HG03378 (cell line): ENCODE data around the gene SYT7.

Source experiments
- ATAC-seq: cut with Tn5 transposase; IDR thresholded peaks from one replicate; pipeline ENCODE4 v1.9.1; 2021; ENCODE audit warnings: mild to moderate bottlenecking, moderate library complexity; ENCODE audit not compliant: unreplicated experiment

SYT7 gene

DNA sequence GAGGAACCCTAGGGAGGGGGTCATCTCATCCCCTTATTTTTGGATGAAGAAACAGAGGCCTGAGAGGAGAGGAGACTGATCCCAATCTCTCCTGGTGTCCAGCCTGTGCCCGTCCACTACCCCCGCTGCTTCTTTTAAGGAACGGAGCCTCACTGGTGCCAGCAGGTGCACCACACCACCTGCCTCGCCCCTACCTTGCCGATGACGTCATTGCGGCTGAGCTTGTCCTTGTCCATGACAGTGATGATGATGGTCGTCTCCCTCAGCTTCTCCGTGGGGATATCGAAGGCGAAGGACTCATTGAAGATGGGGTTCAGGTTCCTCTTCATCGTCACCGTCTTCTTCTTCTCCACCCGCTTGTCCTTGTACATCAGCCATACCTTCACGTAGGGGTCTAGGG, 58.0 kb downstream of the SYT7 start:
- no peak for ATAC-seq

DNA sequence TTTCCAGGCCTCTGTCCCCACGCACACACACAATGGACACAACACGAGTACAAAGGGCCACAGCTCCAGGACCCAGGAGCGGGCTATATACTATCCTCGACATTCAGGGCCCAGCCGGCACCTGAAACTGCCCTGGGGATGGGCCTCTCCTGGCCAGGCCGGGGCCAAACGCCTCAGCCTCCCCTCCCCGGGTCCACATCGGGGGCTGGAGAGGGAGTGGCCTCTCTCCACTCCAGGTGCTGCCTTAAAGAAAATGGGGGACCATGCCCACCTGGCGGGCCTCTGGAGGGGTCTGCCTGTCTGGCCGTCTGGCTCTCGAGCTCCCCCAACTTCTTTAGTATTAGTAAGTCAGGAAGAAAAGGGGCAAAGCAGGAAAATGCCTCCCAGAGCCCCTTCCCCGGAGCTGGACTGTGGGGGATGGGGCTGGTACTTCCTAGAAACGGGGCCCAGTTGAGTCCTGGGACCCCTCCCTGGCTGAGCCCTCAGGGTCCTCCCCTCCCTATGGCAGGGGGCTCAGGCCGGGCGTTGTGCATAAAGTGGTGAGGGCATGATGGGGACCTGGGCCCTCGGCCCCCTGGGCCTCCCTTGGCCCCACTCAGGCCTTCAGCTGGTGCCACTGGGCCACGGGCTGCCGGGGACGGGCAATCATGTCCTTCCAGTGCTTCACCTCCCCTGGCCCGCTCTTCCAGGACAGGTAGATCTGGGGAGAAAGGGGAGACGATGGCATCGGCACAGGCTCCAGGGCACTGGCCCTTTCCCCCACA, 62.7 kb downstream of the SYT7 start:
- ATAC-seq: no peak

DNA sequence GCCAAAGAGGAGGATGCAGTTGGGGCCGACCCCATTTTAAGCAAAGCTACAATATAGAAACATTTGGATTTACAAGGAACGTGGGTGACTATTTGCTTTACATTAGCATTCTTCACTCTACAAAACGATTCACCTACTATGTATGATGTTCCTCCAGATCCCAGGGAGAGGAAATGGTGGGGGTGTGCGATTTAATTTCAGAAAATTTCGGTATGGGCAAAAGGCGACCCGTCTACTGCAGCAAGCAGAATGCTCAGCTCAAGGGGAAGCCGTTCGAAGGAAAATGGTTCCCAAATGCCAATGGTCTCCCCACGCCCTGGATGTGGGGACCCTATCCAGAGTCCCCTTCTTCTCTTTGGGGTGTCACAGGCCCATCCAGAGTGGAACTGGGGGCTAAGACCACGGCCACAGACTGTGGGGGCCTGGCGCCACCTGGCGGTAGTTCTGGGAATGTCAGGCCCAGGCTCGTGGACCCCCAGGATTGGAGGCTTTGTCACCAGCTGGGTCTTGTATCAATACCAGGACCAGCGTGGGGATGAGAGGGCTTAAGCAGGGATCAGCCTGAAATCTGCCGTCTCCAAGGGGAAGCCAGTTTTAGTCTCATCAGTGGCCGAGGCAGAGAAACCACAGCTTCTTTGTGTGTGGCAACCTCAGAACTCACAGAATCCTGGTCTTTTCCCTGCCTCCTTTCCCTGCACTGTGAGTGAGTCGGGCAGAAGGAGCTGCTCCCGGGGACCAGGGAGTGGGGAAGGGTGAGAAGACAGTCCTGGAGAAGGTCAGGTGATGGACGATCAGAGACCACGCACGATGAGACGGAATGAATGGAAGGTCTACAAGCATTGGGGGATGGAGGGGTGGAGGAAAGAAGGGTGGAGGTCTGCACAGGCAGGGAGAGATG, 64.0 kb downstream of the SYT7 start:
- no peak for ATAC-seq

DNA sequence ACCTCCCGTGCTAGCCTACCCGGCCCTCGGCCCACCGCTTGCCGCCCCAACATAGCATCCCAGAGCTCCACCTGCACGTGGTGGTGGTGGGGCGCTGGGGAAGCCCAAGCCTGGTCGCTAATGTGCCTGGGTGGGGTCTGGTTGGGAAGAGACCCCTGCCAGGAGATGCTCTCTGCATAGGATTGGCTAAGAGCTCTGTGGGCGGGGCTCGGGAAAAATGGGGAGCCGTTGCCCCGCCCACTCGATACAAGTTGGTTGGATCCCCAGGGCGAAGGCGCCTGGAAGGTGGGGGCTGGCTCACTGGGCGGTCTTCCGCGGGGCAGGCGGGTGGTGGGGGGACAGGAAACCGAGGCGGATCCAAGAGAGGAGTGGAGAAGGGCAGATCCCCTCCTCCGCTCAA, 64.7 kb downstream of the SYT7 start:
- no peak for ATAC-seq

DNA sequence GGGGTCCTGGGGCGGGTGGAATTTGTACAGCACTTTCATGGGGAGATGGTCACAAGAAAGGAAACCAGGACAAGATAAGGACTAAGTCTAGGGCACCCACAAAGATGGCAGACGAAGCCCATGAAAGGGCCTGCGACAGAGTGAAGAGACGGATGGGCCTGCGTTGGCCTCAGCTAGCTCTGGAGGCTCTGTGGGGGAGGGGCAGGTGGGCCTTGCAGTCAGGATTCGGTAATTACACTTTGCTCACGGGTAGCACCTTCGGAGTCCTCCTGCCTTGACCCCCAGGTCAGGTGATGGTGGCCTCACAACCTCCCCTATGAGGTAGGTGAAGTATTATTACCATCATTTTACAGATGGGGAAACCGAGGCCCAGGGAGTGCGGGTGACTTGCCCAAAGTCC, 65.2 kb downstream of the SYT7 start:
- no peak for ATAC-seq

DNA sequence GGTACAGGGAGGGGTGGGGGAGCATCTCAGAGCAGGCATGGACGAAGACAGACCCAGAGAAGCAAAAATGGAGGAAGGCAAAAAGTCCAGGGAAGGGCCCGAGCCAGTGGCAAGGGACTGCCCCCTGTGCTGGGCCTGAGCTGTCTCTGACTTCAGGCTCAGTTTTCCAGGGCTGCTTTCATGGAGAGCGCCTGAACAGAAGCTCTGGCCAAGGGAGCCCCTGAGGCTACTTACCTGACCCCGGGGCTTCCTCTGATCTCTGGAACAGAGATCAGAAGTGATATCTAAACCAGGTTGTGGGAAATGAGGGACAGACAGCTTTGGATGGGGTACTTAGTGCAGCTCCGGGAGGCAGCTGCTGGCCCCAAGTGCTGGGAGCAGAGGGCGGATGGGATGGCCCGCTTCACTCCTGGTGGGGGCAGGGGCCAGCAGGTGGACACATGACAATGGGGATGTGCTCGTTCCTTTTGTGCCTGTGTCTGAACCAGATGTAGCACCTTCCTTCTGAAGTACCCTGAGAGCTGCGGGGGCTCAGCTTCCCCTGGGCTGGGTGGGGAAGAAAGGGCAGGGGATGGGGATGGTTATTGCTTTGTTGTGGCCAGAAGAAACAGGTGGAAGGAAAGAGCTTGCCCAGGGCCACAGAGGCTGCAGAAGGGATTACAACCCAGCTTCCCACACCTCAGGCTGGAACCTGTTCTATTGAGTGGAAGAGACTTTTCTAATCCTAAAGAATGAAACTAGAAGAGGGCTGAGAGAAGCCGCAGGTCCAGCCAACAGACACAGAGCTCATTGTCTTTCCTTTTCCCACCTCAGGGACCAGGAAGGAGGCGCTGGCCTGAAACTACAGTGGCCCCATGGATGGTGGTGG, 66.6 kb downstream of the SYT7 start:
- no peak for ATAC-seq

DNA sequence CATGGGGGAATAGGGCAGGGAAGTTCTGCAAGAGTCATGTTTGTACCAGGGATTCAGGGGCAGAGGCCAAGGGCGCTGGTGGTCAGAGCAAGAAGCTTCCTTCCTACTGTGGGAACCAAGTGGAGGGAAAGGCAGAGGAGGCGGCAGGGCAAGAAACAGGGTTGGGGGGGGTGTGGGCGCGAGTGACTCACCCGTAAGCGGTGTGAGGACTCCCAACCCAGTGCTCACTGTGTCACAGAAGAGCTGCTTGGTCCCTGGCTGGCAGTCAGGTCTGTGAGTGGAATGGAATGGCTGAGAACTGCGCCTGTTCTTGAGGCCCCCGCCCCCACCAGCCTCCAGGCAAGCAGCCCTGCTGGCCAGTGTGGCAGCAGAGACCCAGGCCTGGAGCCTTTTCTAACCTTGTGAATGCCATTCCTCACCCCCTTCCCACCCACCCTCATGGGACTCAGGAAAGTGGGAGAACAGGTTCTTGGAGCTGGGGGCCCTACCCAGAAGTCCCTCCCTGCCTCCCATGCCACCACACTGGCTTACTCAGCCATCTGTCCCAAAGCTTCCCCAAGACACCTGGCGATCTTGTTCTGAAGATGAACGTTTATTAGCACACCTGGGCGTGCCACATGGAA, 67.6 kb downstream of the SYT7 start:
- ATAC-seq: no peak

DNA sequence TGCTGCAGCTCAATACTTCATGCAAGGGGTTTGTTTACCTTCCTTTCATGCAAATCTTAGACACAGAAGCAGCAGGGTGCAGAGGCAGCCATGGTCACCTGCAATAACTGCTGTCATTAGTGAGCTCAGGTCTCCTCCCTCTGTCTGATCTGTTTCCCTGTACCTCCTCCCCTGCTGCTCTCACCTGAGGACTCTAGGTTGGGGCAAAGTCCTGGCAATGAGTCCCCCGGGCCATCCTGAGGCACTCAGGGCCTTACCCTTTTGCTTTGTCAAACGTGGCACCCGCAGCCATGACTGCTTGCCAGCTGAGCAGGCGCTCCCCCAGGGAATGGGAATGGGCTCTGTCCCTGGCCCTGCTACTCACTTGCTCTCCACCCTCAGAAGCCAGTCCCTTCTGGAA, 68.4 kb downstream of the SYT7 start:
- no peak for ATAC-seq

DNA sequence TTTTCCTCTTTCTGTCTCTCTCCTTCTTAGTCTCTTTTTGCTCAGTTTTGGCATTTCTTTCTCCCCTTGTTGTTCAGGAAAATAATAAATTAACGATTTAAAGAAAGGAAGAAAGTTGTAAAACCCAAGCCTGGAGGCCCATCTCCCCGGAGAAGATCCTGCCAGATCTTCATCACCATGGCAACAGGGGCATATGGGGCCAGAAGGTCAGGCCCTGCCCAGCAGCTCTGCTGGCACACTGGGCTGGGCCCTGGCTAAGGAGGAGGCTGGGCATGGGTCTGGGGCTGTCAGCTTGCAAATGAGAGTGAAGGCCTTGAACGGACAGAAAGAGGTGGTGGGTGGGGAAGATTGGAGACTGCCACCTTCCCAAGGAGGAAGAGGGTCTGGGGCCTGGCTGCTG, 69.5 kb downstream of the SYT7 start:
- ATAC-seq: no peak

DNA sequence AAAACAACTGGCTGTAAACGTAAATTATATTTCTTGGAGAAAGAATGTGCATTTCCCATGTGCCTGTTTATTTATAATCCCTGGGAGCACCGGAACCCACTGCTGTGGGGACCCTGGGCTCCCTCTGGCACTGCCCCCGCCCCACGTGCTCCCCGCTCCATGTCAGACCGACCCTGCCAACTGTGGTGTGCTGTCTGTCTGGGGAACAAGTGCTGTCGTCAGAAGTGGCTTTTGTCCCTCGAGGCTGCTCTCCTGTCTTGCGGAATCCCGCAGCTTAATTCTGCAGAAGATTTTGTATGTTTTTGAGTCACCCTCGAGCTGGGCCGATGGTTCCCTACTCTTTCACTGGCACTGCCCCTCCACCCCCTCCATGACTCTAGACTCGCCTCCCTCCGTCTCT, 69.9 kb downstream of the SYT7 start:
- ATAC-seq: no peak

DNA sequence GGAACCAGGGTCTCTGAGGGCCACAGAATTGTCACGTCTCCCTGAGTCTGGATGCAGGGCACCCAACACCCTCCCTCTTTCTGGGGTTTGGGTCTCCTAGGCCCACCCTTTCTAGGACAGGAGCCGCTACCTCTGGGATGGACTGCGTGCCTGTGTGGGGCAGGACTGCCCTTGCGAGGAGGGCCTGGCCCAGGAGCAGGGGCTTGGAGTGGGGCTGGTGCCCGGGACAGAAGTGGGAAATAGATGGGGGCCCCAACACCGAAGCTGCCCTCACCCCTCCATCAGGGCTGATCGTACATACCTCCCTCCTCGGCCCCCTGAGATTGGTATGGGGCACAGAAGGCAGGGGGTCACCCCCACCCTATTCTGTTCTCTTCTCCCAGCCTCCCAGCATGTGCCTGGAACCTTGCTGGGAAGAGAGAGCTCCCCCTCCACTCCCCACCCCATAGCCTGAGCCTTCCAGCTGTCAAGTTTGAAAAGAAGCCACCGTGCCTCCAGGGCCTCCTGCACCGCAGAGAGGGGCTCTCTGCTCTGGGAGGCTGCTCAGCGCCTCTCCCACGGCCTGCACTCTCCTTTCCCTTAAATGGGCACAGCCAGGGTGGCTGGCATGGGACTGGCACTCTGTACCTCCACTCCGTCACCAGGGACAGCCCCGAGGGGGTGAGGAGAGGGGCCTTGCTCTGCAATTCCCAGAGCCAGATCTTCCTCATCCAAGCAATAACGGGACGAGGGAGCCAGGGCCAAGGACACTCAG, 70.5 kb downstream of the SYT7 start:
- no peak for ATAC-seq

DNA sequence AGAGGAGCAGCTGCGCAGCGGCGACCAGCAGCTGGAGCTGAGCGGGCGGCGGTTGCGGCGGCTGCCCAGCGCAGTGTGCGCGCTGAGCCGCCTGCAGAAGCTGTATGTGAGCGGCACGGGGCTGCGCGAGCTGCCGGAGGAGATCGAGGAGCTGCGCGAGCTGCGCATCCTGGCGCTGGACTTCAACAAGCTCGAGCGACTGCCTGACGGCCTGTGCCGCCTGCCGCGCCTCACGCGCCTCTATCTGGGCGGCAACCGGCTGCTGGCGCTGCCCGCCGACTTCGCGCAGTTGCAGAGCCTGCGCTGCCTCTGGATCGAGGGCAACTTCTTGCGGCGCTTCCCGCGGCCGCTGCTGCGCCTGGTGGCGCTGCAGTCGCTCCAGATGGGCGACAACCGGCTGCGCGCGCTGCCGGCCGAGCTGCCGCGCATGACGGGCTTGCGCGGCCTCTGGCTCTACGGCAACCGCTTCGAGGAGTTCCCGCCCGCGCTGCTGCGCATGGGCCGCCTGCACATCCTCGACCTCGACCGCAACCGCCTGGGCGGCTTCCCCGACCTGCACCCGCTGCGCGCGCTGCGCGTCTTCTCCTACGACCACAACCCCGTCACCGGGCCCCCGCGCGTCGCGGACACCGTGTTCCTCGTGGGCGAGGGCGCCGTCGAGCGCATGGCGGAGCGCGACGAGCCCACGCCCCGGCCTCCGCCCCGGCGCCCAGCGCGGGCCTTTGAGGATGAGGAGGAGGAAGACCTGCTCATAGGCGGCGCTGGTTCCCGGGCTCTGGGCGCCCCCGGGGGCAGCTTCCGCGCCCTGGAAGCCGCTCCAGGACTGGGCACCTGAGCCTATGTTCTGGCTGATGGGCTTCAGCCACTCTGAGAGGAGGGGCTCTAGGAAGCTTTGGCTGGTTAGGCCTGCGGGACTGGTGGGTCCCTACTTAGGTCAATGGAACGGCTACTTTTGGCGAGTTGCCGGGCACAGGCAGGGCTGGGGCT, 71.5 kb downstream of the SYT7 start:
- ATAC-seq: no peak

DNA sequence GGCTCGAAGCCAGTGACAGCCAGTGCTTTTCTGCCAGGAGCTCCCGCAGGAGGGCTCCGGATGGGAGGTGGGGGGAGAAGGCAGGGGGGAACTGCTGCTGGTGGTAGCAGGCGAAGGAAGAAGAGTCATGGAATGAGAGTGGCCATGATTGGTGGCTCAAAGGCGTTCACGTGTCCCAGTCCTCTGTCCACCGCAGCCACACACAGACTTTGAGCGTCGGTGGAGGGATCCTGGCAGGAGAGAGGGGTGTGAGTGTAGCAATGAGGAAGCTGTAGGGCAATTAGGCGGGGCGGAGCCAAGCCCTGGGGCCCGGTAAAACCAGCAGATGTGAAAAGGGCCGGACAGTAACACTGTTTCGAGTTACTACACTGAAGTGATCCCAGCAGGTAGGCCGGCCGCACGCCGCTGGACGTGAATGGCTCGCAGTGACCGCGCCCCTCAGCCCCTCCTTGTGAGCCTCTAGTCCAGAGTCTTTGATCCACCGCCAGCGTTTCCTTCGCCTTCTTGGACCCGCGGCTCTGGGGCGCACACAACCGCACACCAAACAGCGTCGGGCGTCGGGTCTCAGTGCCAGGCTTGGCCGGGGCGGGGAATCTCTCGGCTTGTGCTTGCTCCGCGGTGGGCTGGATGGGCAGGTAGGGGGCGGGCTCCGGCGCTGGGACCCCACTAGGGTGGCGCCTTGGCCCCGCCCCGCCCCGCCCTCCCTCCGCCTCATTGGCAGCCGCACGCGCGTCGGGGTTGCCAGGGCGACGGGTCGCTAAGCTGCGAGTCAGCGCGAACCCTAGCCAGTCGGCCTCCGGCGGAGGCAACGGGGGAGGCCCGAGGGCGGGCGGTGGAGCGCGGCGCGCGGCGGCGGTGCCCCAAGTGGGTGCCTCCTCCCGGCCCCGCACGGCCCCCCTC, 72.7 kb downstream of the SYT7 start, which contains the start of gene LRRC10B:
Gene LRRC10B (plus strand): TSS at position 788 of the 900 bp plus-strand sequence. CDS start 250 bp downstream, outside the sequence.
- ATAC-seq: no peak

DNA sequence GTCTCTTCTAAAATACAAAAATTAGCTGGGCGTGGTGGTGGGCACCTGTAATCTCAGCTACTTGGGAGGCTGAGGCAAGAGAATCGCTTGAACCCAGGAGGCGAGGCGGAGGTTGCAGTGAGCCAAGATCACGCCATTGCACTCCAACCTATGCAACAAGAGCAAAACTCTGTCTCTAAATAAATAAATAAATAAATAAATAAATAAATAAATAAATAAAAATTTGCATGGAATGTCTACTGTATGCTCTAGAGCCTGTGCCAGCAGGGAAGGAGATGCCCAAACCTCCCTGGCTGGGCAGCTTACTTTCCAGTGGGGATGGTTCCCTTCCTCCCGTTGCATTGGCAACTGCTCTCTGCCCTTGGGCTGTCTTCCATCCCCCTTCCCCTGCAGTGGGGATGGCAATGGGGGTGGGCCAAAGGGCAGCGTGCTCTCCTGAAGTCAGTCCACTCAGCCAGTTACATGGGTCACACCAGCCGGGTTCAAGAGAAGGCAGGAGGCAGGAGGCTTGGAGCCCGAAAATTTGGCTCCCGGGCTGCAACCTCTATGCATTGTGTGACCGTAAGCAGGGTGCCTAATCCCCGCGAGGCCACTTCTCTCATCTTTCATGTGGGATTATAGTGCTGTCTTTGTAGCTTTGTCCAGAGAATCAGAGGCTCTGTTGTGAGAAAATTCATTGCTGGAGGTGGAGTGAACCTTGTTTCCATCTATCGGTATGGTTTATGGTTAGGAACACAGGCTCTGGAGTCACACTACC, 73.7 kb downstream of the SYT7 start:
- no peak for ATAC-seq

DNA sequence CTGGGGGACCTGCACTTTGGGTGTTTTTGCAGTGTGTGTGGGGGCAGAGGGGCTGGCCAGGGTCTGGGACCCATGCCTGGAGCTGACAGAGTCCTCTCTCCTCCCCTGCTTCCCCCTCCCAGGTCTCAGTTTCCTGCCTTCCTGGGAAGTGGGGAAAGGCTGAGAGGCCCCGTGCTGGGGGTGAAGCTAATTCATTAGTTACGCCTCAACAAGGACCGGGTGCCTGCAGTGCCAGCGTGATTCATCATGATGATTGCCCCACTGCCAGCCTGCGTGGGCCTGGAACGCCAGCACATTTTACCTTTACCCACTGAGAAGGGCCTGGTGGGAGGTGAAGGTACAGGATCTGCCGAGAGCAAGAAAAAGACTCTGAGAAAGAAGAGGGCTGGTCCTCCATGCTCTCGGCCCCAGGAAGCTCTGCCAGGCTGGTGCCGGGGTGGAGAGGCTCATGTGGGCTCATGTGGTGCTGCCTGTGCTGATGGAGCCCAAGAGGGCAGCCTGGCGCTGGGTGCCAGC, 75.2 kb downstream of the SYT7 start:
- no peak for ATAC-seq

DNA sequence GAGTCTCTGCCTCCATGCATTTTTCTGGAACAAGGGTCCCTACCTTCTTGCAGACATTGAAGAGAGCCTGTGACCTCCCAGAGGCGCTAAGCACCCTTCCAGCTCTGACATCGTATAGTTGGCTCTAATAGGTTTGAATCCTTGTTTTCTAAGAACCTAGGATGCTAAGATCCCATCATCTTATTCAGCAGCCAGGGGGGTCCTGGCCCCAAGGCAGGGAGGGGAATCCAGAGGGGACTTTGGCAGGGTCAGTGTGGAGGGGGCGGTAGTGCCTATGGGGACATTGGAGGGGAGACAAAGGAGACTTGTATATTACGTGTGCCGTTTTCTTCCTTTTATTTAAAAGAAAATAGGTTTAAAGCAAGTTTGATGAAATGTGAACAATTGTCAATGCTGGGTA, 75.8 kb downstream of the SYT7 start:
- no peak for ATAC-seq
